Measurements from ENCODE around the gene FDXACB1. TPM values are rescaled to one million over a fixed set of nuclear protein-coding genes. Genes with fewer than 3 reads are reported as not detected.

The FDXACB1 gene
- total RNA-seq, 1 donor from 2014 or later, result 0.48 TPM

- peak; percentile 75 for DNase-seq (ENCODE audit: low spot score)
Measured at GRCh38 chr11:111845276-111846028, 33.5 kb downstream of the FDXACB1 start.

- no peak for DNase-seq (ENCODE audit: low spot score)
Measured at GRCh38 chr11:111843661-111844060, 35.3 kb downstream of the FDXACB1 start.

DNA sequence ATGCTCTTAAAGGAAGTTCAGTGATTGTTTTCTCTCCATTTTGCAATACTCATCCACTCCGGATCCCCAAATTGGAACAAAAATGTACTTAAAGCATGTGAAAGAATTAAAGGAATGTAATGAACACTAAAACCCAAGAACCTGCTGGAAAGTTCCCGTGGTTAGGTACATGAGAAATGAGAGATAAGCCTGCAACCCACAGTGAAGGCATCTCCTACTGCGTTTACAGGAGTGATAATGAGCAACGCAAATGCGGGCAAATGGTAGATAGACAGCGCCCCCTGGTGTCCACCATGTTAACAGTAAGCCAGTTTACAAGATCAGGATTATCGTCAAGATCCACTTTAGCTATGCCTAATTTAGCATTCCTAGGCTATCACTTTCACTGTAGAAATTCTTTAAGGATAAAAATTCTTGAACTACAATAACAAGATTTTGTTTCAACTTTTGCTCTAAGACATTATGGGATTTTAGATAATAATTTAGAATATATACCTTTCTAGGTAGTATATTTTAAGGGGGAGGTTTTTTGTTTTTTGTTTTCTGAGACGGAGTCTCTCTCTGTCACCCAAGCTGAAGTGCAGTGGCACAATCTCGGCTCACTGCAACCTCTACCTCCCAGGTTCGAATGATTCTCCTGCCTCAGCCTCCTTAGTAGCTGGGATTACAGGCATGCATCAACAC is 37.5 kb downstream of the FDXACB1 start:
- DNase-seq (ENCODE audit: low spot score), result peak; percentile 86

DNA sequence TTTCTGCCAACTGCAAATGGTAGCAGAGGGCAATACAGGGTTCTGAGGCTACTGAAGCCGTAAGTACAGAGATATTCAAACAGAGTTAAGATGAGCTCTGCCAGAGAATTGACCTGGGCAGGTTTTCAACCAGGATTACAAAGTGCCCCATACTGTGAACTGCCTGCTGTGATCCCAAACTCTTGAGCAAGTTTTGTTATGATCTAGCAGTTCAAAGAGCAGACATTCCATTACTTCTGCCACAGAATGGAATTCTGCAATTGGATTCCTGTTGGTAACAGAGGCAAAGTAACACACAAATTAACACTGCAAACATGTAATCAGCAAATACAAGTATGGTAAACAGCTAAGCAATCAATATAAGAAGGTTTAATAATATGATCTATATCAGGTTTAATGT is 38.8 kb downstream of the FDXACB1 start:
- no peak for DNase-seq (ENCODE audit: low spot score)

GRCh38 chr11:111838054-111838453 is 40.9 kb downstream of the FDXACB1 start:
- DNase-seq (ENCODE audit: low spot score), result no peak

GRCh38 chr11:111837366-111837891 is 41.5 kb downstream of the FDXACB1 start:
- DNase-seq (ENCODE audit: low spot score), result no peak

DNA sequence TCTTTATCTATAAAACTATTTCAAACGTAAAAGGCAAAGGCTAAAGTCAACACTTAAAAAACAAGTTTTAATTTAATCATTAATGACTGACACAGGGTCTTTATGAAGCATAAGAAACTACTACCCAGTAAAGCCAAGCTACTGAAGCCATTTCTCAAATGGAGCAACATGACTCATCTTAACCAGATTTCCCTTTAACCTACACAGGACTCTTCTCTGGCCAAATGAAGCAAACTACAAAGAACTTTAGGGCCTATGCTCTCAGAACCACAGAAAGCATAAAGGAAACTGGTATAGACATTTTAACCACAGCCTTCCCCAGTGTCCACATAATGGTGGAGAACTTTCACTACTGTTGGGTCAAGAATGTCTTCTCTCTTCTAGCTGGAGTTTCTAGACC is 42.2 kb downstream of the FDXACB1 start:
- DNase-seq (ENCODE audit: low spot score), result no peak

- no peak for DNase-seq (ENCODE audit: low spot score)
Measured at GRCh38 chr11:111836162-111836561, 42.8 kb downstream of the FDXACB1 start.

- DNase-seq (ENCODE audit: low spot score), result no peak
Measured at GRCh38 chr11:111835665-111836064, 43.3 kb downstream of the FDXACB1 start.

GRCh38 chr11:111834432-111835163 is 44.4 kb downstream of the FDXACB1 start:
- no peak for DNase-seq (ENCODE audit: low spot score)

- no peak for DNase-seq (ENCODE audit: low spot score)
Measured at GRCh38 chr11:111833524-111833923, 45.4 kb downstream of the FDXACB1 start.

DNA sequence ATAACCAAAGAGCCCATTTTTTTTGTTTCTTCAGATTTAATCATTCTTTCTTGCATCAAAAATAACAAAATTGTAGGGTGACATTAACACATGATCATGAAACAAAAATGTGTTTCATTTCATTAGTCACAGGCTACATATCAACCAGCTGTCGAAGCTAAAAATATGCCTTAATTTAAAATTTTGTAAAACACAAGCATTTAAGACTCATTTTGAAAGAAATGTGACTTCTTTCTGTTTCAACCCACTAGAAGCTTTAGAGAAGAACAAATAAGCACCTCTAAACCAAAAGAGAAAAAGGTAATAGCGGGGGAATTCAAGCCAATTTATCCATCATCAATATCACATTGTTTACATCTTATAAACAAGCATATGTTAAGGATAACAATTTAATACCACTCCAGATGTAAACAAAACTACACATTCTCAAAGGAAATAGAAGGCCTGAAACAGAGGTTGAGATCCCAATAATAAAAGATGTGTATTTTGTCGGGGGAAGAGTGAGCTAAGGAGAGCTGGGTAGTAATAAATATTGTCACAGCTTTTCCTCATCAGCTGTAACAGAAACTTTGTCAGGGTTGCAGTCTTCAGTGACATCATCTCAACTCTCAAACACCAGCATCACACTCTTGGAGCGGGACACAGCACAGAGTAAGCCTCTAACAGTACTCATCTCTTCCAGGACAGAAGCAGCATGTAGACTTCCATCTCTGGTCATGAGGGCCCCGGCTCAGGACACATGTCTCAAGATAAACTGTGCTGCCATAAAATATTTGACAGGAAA is 49.6 kb downstream of the FDXACB1 start:
- no peak for DNase-seq (ENCODE audit: low spot score)

DNA sequence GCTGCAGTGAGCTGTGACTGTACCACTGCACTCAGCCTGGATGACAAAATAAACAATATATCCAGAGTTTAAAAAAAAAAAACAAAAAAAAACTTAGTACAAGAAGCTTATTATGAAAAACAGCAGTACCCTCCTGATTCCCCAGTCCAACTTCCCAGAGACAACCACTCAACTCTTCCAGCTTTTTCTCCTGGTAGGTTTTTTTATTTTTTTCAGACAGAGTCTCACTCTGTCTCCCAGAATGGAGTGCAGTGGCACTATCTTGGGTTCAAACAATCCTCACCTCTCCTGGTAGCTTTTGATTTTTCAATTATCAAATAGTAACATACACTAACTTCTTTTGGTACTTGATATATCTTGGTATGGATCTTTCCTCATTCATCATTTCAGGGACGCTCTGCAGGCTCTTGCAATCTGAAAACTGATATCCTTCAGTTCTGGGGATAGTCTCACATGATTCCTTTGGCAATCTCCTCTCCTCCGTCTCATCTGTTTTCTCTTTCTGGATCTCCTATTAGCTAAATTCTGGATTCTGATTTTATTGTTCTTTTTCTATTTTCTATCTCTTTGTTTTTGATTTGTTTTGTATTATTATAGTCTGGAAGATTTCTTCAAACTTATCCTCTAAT is 52.5 kb downstream of the FDXACB1 start:
- no peak for DNase-seq (ENCODE audit: low spot score)

Other genes starting within 250 kb of the FDXACB1 start
- gene PPP2R1B, start 112.8 kb downstream of the FDXACB1 start, total RNA-seq (ENCODE audit: insufficient read depth, low replicate concordance), result 19.7 TPM
- 54.7 TPM for gene ALG9, start 7.6 kb downstream of the FDXACB1 start, total RNA-seq (ENCODE audit: insufficient read depth, low replicate concordance)
- gene CFAP68, start 376 bp upstream of the FDXACB1 start, total RNA-seq (ENCODE audit: insufficient read depth, low replicate concordance), result 35.2 TPM
- gene CRYAB, start 32.6 kb upstream of the FDXACB1 start, total RNA-seq (ENCODE audit: insufficient read depth, low replicate concordance), result 55.6 TPM
- not detected for gene HSPB2, start 33.6 kb upstream of the FDXACB1 start, total RNA-seq (ENCODE audit: insufficient read depth, low replicate concordance)
- 1.9 TPM for gene C11orf52, start 39.7 kb upstream of the FDXACB1 start, total RNA-seq (ENCODE audit: insufficient read depth, low replicate concordance)
- 79.0 TPM for gene DIXDC1, start 58.2 kb upstream of the FDXACB1 start, total RNA-seq (ENCODE audit: insufficient read depth, low replicate concordance)
- gene DLAT, start 146.2 kb upstream of the FDXACB1 start, total RNA-seq (ENCODE audit: insufficient read depth, low replicate concordance), result 16.6 TPM
- not detected for gene PIH1D2, start 194.9 kb upstream of the FDXACB1 start, total RNA-seq (ENCODE audit: insufficient read depth, low replicate concordance)
- 18.3 TPM for gene NKAPD1, start 195.1 kb upstream of the FDXACB1 start, total RNA-seq (ENCODE audit: insufficient read depth, low replicate concordance)
- gene TIMM8B, start 207.6 kb upstream of the FDXACB1 start, total RNA-seq (ENCODE audit: insufficient read depth, low replicate concordance), result 37.3 TPM
- gene SDHD, start 207.7 kb upstream of the FDXACB1 start, total RNA-seq (ENCODE audit: insufficient read depth, low replicate concordance), result 110 TPM

All from umbilical cord (tissue), 2 donors.